Right lobe of liver (tissue), 4 donors: Measurements from ENCODE around the gene S100P.

Source experiments
- POLR2A ChIP-seq: fragments of 450-650 bp; IDR thresholded peaks from one replicate; pipeline ENCODE4 v1.6.1; 2017; ENCODE audit warnings: antibody characterized with exemption, mild to moderate bottlenecking
- TF ChIP-seq, protein P1 (sequence below), 4 donors: fragments of 200-600 bp in 3 of 4; fragments of 450-650 bp in 1 of 4; IDR thresholded peaks; one replicate each; pipeline versions ENCODE4 v1.5.1 to v1.8.0; 2016 to 2022; ENCODE audit warnings: antibody characterized with exemption in 4 of 4, mild to moderate bottlenecking in 2 of 4
- donor health status: DM: no; HTN: no; CAD: no.
- donor health status: DM: no; HTN: no; CAD: no.
- donor health status: DM: no; HTN: yes; CAD: no.

DNA sequence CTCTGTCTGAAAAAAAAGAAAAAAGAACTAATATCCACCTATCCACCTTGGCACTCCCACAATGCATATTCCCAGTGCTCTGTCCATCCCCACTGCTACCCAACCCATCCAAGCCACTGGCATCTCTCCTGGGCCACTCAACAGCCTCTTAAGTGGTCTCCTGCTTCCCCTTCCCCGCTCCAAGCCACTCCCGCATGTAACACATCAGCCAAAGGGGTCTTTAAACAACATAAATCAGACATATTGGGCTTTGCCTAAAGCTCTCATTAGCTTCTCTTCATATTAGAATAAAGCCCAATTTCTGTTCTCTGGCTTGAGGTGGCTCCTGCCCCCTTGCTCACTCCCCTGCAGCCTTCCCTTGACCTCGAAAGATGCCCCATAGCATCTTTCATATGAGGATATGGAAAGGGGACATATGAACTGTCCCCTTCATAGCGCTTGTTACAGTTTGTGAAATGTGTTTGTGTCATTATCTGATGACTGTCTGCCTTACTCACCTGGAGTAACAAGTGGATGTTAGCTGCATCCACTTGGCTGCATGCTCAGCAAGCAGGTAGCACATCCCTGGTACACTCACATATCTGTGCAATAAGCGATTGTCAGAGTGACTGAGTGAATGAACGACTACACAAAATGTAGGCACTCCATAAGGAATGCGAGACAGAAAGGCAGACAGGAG lies 25.4 kb downstream of the S100P start:
- TF ChIP-seq, protein P1, sequence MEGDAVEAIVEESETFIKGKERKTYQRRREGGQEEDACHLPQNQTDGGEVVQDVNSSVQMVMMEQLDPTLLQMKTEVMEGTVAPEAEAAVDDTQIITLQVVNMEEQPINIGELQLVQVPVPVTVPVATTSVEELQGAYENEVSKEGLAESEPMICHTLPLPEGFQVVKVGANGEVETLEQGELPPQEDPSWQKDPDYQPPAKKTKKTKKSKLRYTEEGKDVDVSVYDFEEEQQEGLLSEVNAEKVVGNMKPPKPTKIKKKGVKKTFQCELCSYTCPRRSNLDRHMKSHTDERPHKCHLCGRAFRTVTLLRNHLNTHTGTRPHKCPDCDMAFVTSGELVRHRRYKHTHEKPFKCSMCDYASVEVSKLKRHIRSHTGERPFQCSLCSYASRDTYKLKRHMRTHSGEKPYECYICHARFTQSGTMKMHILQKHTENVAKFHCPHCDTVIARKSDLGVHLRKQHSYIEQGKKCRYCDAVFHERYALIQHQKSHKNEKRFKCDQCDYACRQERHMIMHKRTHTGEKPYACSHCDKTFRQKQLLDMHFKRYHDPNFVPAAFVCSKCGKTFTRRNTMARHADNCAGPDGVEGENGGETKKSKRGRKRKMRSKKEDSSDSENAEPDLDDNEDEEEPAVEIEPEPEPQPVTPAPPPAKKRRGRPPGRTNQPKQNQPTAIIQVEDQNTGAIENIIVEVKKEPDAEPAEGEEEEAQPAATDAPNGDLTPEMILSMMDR (IDR thresholded peaks at IDR 0.05), result no peak
- TF ChIP-seq POLR2A, result no peak
